GM12873 (cell line): Measurements from ENCODE around the gene SLC9A9.

ENCODE experiments used
- TF ChIP-seq, protein P1 (sequence below): IDR thresholded peaks from 2 replicates; pipeline ENCODE4 v1.5.1; 2012; ENCODE audit warnings: low read depth, mild to moderate bottlenecking, moderate library complexity, low read length, control low read depth; ENCODE audit not compliant: insufficient read depth; ENCODE audit errors: missing control alignments

SLC9A9 gene

GRCh38 chr3:143565951-143566350, 282.3 kb downstream of the SLC9A9 start:
- TF ChIP-seq, protein P1, sequence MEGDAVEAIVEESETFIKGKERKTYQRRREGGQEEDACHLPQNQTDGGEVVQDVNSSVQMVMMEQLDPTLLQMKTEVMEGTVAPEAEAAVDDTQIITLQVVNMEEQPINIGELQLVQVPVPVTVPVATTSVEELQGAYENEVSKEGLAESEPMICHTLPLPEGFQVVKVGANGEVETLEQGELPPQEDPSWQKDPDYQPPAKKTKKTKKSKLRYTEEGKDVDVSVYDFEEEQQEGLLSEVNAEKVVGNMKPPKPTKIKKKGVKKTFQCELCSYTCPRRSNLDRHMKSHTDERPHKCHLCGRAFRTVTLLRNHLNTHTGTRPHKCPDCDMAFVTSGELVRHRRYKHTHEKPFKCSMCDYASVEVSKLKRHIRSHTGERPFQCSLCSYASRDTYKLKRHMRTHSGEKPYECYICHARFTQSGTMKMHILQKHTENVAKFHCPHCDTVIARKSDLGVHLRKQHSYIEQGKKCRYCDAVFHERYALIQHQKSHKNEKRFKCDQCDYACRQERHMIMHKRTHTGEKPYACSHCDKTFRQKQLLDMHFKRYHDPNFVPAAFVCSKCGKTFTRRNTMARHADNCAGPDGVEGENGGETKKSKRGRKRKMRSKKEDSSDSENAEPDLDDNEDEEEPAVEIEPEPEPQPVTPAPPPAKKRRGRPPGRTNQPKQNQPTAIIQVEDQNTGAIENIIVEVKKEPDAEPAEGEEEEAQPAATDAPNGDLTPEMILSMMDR, result no peak

DNA sequence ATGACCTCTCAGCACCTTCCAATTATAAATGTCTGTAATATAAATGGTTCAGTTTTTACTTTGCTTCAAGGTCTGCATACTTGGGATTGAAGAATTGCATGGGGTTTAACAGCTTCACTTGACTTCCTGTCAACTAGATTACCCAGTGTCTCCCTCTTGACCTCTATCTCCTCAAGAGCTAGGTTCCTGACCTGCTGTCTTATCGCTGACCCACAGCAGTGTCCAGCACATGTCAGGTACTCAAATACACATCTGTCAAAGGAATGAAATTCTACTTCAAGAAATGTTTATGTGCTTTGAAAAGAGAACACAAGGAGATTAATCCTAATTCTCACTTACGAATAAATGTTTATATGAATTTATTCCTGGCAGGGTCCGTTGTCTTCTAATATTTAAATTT, 284.5 kb downstream of the SLC9A9 start:
- TF ChIP-seq, protein P1, result no peak

GRCh38 chr3:143562789-143563188, 285.5 kb downstream of the SLC9A9 start:
- TF ChIP-seq, protein P1, result no peak

GRCh38 chr3:143559296-143559695, 289.0 kb downstream of the SLC9A9 start:
- TF ChIP-seq, protein P1, result no peak

DNA sequence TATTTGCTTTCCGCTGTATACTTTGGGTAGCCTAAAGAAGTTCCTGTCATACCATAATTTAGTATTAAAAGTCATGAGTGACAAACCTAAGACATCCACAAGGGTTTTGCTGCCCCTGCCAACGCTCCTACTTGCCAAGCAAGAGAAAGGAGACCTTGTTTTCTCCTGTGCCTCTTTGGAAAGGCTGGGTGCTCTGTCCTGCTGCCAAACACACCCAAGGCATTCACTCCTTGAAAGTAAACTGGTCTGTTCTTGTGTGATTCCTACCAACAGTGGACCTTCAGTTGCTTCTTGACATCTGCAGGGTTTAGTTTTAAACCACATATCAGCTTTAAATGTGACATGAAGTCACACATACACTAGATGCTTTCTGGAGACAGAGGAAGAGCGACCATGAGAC, 295.4 kb downstream of the SLC9A9 start:
- TF ChIP-seq, protein P1, result no peak

GRCh38 chr3:143551761-143552160, 296.5 kb downstream of the SLC9A9 start:
- TF ChIP-seq, protein P1, result no peak

GRCh38 chr3:143548861-143549497, 299.3 kb downstream of the SLC9A9 start:
- TF ChIP-seq, protein P1, result no peak

DNA sequence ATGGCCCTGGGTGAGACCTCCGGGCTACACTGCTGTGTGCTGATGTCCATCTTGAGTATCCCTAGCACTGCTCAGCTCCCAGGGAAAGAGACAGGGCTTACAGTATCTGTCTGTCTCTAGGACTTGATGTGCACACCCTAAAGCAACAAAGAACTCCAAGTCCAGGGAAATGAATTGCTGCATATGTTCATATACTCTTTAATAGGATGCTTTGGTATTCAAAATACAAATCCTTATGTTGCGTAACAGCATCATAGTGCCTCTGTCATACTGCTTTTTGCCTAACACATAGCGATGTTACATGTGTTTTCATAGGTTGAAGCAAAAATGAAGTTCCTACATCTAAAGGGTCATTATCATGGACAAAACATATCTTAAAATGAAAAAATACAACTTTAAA, 299.9 kb downstream of the SLC9A9 start:
- TF ChIP-seq, protein P1, result no peak
